Fibroblast of skin of abdomen (primary cell): ENCODE data around the gene TWF2.

Experiments used
- DNase-seq: peaks from one replicate; pipeline ENCODE4 v3.0.0-alpha.2; 2013

The TWF2 gene

GRCh38 chr3:52222319-52223221 lies 16.4 kb downstream of the TWF2 start:
- no peak for DNase-seq

GRCh38 chr3:52221563-52222318 lies 17.2 kb downstream of the TWF2 start:
- DNase-seq: no peak

GRCh38 chr3:52221141-52221562 lies 17.8 kb downstream of the TWF2 start:
- no peak for DNase-seq

GRCh38 chr3:52220380-52221026 lies 18.5 kb downstream of the TWF2 start:
- DNase-seq: peak; percentile 64

GRCh38 chr3:52218937-52219650 lies 19.9 kb downstream of the TWF2 start:
- DNase-seq: no peak

GRCh38 chr3:52218454-52218853 lies 20.5 kb downstream of the TWF2 start:
- no peak for DNase-seq

- no peak for DNase-seq
Observed at GRCh38 chr3:52218026-52218425, 20.9 kb downstream of the TWF2 start.

- DNase-seq: no peak
Observed at GRCh38 chr3:52217409-52217805, 21.6 kb downstream of the TWF2 start.

GRCh38 chr3:52216585-52217408 lies 22.2 kb downstream of the TWF2 start:
- peak; percentile 39 for DNase-seq

- no peak for DNase-seq
Observed at GRCh38 chr3:52215351-52215750, 23.6 kb downstream of the TWF2 start.

- DNase-seq: no peak
Observed at GRCh38 chr3:52213901-52214300, 25.1 kb downstream of the TWF2 start.

- no peak for DNase-seq
Observed at GRCh38 chr3:52213005-52213404, 26.0 kb downstream of the TWF2 start.

GRCh38 chr3:52211268-52211891 lies 27.6 kb downstream of the TWF2 start:
- DNase-seq: no peak

- peak; percentile 41 for DNase-seq
Observed at GRCh38 chr3:52210550-52211046, 28.4 kb downstream of the TWF2 start.

- no peak for DNase-seq
Observed at GRCh38 chr3:52210037-52210436, 28.9 kb downstream of the TWF2 start.

GRCh38 chr3:52208556-52208955 lies 30.4 kb downstream of the TWF2 start:
- DNase-seq: no peak

- no peak for DNase-seq
Observed at GRCh38 chr3:52205727-52206372, 33.1 kb downstream of the TWF2 start.

- no peak for DNase-seq
Observed at GRCh38 chr3:52204337-52205073, 34.5 kb downstream of the TWF2 start.

GRCh38 chr3:52203701-52204100 lies 35.3 kb downstream of the TWF2 start:
- no peak for DNase-seq
